Activated CD4-positive, alpha-beta T cell treated with anti-CD3 and anti-CD28 coated beads, Interleukin-2, amount 10 ng/mL, durations not matched to agents 7 days and 5 days (primary cell): ENCODE results near the gene NFIA. TPM values are rescaled to one million over a fixed set of nuclear protein-coding genes. Genes with fewer than 3 reads are reported as not detected.

Source experiments
- CTCF ChIA-PET: fragments of 350-600 bp; sonication (Branson Sonifier 250); formaldehyde crosslinking; loops from one replicate; lab custom pipeline; 2021; ENCODE audit warnings: antibody characterized with exemption; lab: Charles Lee
- POLR2A ChIA-PET: fragments of 350-600 bp; sonication (Branson Sonifier 250); formaldehyde crosslinking; loops from one replicate; lab custom pipeline; 2021; ENCODE audit warnings: antibody characterized with exemption; lab: Charles Lee
- DNase-seq: peaks from one replicate; pipeline ENCODE4 v3.0.0-alpha.2; 2020
- H3K27ac Mint-ChIP-seq: one replicate; pipeline ENCODE4 v1.8.0; 2021; ENCODE audit warnings: mild to moderate bottlenecking, moderate library complexity, mixed read lengths
- H3K27me3 Mint-ChIP-seq: one replicate; pipeline ENCODE4 v1.8.0; 2021; ENCODE audit warnings: mixed read lengths
- H3K36me3 Mint-ChIP-seq: one replicate; pipeline ENCODE4 v1.8.0; 2021; ENCODE audit warnings: low read depth, mixed read lengths
- H3K4me1 Mint-ChIP-seq: one replicate; pipeline ENCODE4 v1.8.0; 2021; ENCODE audit warnings: mixed read lengths
- H3K4me3 Mint-ChIP-seq: one replicate; pipeline ENCODE4 v1.8.0; 2021; ENCODE audit warnings: mild to moderate bottlenecking, moderate library complexity, mixed read lengths
- H3K9me3 Mint-ChIP-seq: one replicate; pipeline ENCODE4 v1.8.0; 2021; ENCODE audit warnings: mixed read lengths
- total RNA-seq, 2 experiments: library from RNA; stranded (reverse); gene quantifications; one replicate each; pipeline ENCODE4 v1.2.3, GENCODE V29; 2021

NFIA gene
- total RNA-seq, 2 experiments from 2014 or later, result 0.97 to 1.6 TPM

DNA sequence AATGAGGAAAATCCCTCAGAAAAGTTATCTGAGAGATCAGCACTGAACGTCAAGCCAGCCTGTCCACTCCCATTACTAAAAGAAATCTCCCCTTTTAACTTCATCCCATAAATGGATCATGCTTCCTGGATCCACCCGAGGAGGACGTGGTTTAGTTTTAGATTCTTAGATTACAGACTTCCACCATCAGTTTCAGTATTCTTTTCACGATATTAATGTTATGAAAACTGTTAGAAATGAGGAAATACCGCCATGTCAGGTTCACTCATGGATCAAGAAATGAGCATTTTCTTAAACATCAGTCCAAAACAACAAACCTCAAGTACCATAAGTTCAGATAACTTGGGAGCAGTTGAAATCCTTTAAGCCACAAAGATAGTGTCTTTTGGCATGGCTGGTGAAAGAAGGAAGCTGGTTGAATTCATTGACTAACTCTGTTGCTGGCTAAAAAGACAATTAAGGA, 49.8 kb downstream of the NFIA start:
- POLR2A ChIA-PET, result no interaction called here
- Mint-ChIP-seq H3K9me3 (no peaks in the 10 kb centered on the region), H3K27ac (no peak overlapping the region), H3K36me3 (no peaks in the 10 kb centered on the region), H3K4me1 (peaks cover 6% of the 10 kb centered on the region), H3K27me3 (peaks cover 4% of the 10 kb centered on the region), H3K4me3 (no peak overlapping the region)
- CTCF ChIA-PET, result interaction anchor here (1.2 kb wide), 1 partner anchor 9 kb away, joined by 4 read pairs; no protein-coding TSS in a partner anchor
- no peak for DNase-seq

GRCh38 chr1:61132645-61133334, 50.4 kb downstream of the NFIA start:
- Mint-ChIP-seq H3K27ac (no peak overlapping the region), H3K9me3 (no peaks in the 10 kb centered on the region), H3K4me1 (peaks cover 6% of the 10 kb centered on the region), H3K27me3 (peaks cover 4% of the 10 kb centered on the region), H3K36me3 (no peaks in the 10 kb centered on the region), H3K4me3 (no peak overlapping the region)
- POLR2A ChIA-PET, result no interaction called here
- CTCF ChIA-PET, result no interaction called here
- no peak for DNase-seq

- Mint-ChIP-seq H3K36me3 (no peaks in the 10 kb centered on the region), H3K27me3 (peaks cover 4% of the 10 kb centered on the region), H3K27ac (no peak overlapping the region), H3K4me1 (peaks cover 6% of the 10 kb centered on the region), H3K9me3 (no peaks in the 10 kb centered on the region), H3K4me3 (no peak overlapping the region)
- no peak for DNase-seq
- POLR2A ChIA-PET, result no interaction called here
- CTCF ChIA-PET, result no interaction called here
Observed at GRCh38 chr1:61133335-61134019, 51.1 kb downstream of the NFIA start.

DNA sequence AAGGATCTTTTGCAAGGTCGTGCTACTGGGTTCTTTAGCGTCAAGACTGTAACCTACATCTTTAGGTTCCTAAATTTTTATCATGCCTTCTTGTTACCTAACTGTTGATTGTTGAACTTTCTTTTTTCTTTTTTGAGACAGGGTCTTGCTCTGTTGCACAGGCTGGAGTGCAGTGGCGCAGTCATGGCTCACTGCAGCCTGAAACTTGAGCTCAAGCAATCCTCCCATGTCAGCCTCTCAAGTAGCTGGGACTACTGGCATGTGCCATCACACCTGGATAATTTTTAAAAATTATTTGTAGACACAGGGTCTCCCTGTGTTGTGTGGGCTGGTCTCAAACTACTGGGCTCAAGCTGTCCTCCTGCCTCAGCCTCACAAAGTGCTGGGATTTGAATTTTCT, 52.9 kb downstream of the NFIA start:
- ChIA-PET POLR2A (no interaction called here), CTCF (interaction anchor here (0.6 kb wide), 1 partner anchor 13 kb away, joined by 3 read pairs; no protein-coding TSS in a partner anchor)
- peaks cover 6% of the 10 kb centered on the region for H3K4me1 Mint-ChIP-seq
- H3K27ac Mint-ChIP-seq, result no peak overlapping the region
- H3K27me3 Mint-ChIP-seq, result peaks cover 3% of the 10 kb centered on the region
- H3K36me3 Mint-ChIP-seq, result no peaks in the 10 kb centered on the region
- H3K4me3 Mint-ChIP-seq, result no peak overlapping the region
- H3K9me3 Mint-ChIP-seq, result no peaks in the 10 kb centered on the region
- DNase-seq, result no peak

DNA sequence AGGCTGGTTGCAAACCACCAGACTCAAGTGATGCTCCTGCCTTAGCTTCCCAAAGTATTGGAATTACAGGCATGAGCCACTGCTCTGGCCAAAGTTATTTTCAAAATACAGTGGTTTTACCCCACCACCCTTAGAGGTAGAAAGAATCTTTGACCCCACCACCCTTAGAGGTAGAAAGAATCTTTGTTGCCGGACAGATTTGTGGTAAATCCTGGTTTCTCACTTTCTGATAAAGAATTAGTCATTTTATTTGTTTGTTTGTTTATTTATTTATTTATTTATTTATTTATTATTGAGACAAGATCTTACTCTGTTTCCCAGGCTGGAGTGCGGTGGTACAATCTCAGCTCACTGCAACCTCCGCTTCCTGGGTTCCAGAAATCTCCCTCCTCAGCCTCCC, 55.9 kb downstream of the NFIA start:
- H3K27ac Mint-ChIP-seq, result no peak overlapping the region
- ChIA-PET CTCF (no interaction called here), POLR2A (no interaction called here)
- H3K27me3 Mint-ChIP-seq, result no peaks in the 10 kb centered on the region
- no peak for DNase-seq
- no peaks in the 10 kb centered on the region for H3K36me3 Mint-ChIP-seq
- no peak overlapping the region for H3K4me3 Mint-ChIP-seq
- no peaks in the 10 kb centered on the region for H3K9me3 Mint-ChIP-seq
- H3K4me1 Mint-ChIP-seq, result no peaks in the 10 kb centered on the region

DNA sequence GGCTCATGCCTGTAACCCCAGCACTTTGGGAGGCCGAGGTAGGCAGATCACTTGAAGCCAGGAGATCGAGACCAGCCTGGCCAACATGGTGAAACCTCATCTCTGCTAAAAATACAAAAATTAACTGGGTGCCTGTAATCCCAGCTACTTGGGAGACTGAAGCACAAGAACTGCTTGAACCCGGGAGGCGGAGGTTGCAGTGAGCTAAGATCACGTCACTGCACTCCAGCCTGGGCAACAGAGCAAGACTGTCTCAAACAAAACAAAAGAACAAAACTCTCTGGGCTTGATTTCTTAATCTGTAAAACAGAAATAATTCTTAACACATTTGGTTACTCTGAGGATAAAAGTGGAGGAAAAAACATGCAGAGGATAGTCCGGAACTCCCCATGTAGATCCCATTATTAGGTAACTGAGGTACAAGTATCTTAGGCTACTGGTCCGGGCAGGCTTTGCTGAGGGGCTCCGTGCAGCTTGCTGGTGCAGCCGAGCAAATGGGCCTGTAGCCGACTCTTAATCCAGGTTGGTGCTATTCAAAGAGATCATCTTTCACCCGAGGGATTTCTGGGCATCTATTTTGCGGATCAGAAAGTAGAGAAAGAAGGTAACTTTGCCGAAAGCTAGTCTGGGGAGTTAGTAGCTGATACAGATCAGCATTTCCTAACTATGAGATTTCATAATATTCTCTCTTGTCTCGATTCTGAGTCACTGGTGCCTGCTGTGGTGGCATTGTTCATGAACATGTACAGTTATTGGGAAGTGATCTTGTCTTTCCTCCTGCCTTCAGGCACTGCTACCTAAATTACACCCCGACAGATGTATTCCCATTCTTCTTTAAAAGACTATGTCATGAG, 56.8 kb downstream of the NFIA start:
- Mint-ChIP-seq H3K36me3 (no peaks in the 10 kb centered on the region), H3K27ac (no peak overlapping the region), H3K9me3 (no peaks in the 10 kb centered on the region), H3K4me1 (no peaks in the 10 kb centered on the region), H3K4me3 (no peak overlapping the region), H3K27me3 (no peaks in the 10 kb centered on the region)
- CTCF ChIA-PET, result interaction anchor here (1.1 to 1.5 kb wide), 2 partner anchors 13 to 90 kb away, joined by 3 to 5 read pairs; no protein-coding TSS in a partner anchor
- no peak for DNase-seq
- POLR2A ChIA-PET, result no interaction called here

- Mint-ChIP-seq H3K4me3 (no peak overlapping the region), H3K27ac (no peak overlapping the region), H3K27me3 (no peaks in the 10 kb centered on the region), H3K4me1 (no peaks in the 10 kb centered on the region), H3K9me3 (no peaks in the 10 kb centered on the region), H3K36me3 (no peaks in the 10 kb centered on the region)
- POLR2A ChIA-PET, result interaction anchor here (0.6 kb wide), 1 partner anchor 413 kb away, joined by 3 read pairs; no protein-coding TSS in a partner anchor
- CTCF ChIA-PET, result interaction anchor here (0.6 to 1.5 kb wide), 5 partner anchors 13 to 1284 kb away, joined by 3 to 5 read pairs (median 3); no protein-coding TSS in a partner anchor
- no peak for DNase-seq
Observed at GRCh38 chr1:61139775-61140549, 57.6 kb downstream of the NFIA start.

- Mint-ChIP-seq H3K27me3 (no peaks in the 10 kb centered on the region), H3K27ac (no peak overlapping the region), H3K4me3 (no peak overlapping the region), H3K9me3 (no peaks in the 10 kb centered on the region), H3K4me1 (no peaks in the 10 kb centered on the region), H3K36me3 (no peaks in the 10 kb centered on the region)
- CTCF ChIA-PET, result interaction anchor here (0.6 to 1.5 kb wide), 4 partner anchors 9 to 546 kb away, joined by 3 to 4 read pairs (median 3); no protein-coding TSS in a partner anchor
- no peak for DNase-seq
- POLR2A ChIA-PET, result interaction anchor here (0.6 kb wide), 1 partner anchor 412 kb away, joined by 3 read pairs; no protein-coding TSS in a partner anchor
Observed at GRCh38 chr1:61140778-61141177, 58.4 kb downstream of the NFIA start.

GRCh38 chr1:61141288-61142042, 59.1 kb downstream of the NFIA start:
- H3K36me3 Mint-ChIP-seq, result no peaks in the 10 kb centered on the region
- H3K4me1 Mint-ChIP-seq, result no peaks in the 10 kb centered on the region
- no peak overlapping the region for H3K27ac Mint-ChIP-seq
- ChIA-PET CTCF (interaction anchor here (1.0 kb wide), 1 partner anchor 10 kb away, joined by 4 read pairs; no protein-coding TSS in a partner anchor), POLR2A (no interaction called here)
- H3K27me3 Mint-ChIP-seq, result no peaks in the 10 kb centered on the region
- H3K9me3 Mint-ChIP-seq, result no peaks in the 10 kb centered on the region
- H3K4me3 Mint-ChIP-seq, result no peak overlapping the region
- DNase-seq, result no peak

- no peaks in the 10 kb centered on the region for H3K27me3 Mint-ChIP-seq
- H3K27ac Mint-ChIP-seq, result no peak overlapping the region
- H3K9me3 Mint-ChIP-seq, result no peaks in the 10 kb centered on the region
- H3K36me3 Mint-ChIP-seq, result no peaks in the 10 kb centered on the region
- POLR2A ChIA-PET, result no interaction called here
- H3K4me1 Mint-ChIP-seq, result no peaks in the 10 kb centered on the region
- CTCF ChIA-PET, result no interaction called here
- no peak overlapping the region for H3K4me3 Mint-ChIP-seq
- no peak for DNase-seq
Observed at GRCh38 chr1:61142043-61142440, 59.7 kb downstream of the NFIA start.

DNA sequence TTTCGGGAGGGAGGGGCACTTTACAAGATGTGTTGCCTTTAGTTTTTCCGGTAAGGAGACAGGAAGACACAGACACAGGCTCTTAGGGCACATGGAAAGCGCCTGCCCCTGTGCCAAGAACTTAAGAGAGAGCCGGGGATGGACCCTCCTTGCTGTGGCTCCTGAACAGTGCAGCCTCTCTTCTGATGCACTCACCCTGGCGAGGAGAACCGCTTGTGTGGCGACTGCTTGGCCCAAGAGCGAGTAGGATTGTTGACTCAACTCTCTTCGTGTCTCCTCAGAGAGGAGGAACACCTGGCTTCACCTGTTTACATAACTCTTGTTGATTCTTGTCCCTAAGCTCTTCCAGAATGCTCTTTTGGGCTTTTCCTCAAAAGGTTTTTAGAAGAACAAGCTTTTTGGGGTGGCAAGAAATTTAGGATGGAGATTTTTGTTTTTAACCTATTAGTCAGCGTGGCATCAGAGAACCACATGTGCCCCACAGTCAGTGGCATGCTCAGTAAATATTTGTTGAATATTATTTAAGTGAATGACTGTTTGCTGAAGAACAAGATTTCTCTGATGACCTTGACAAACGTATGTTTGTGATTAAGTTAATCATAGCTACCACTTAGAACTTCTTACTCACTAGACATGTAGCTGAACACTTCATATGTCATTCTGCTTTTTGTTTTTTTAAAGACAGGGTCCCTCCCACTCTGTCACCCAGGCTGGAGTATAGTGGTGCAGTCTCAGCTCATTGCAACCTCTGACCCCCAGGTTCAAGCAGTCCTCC, 60.6 kb downstream of the NFIA start:
- no peak overlapping the region for H3K27ac Mint-ChIP-seq
- no peak overlapping the region for H3K4me3 Mint-ChIP-seq
- H3K27me3 Mint-ChIP-seq, result no peaks in the 10 kb centered on the region
- no peaks in the 10 kb centered on the region for H3K4me1 Mint-ChIP-seq
- ChIA-PET POLR2A (no interaction called here), CTCF (interaction anchor here (0.5 to 0.6 kb wide), 2 partner anchors 84 to 95 kb away, joined by 3 read pairs; no protein-coding TSS in a partner anchor)
- no peak for DNase-seq
- no peaks in the 10 kb centered on the region for H3K9me3 Mint-ChIP-seq
- H3K36me3 Mint-ChIP-seq, result no peaks in the 10 kb centered on the region
